IPS-11a (cell line): Measurements from ENCODE around the gene CDC42BPB.

Experiments used
- H3K4me3 ChIP-seq: one replicate; pipeline ENCODE4 v1.5.1; 2013; ENCODE audit warnings: low read depth, low read length, control low read depth

The CDC42BPB gene

DNA sequence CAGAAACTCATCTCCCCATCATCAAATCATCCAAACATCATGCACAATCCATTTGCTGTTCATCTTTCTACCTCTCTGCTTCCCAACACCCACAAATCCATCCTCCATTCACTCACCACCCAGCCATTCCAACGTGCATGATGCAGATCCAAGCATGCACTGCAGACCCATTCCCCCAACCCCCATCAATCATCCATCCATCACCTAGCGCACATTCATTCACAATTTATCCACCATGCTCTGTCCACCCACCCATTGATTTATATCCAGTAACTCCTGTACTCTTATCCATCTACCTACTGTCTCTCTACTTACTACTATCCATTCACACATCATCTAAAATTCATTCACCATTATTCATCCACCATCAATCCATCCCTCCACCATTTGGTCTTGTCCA is 138.9 kb downstream of the CDC42BPB start:
- no peak overlapping the region for H3K4me3 ChIP-seq

DNA sequence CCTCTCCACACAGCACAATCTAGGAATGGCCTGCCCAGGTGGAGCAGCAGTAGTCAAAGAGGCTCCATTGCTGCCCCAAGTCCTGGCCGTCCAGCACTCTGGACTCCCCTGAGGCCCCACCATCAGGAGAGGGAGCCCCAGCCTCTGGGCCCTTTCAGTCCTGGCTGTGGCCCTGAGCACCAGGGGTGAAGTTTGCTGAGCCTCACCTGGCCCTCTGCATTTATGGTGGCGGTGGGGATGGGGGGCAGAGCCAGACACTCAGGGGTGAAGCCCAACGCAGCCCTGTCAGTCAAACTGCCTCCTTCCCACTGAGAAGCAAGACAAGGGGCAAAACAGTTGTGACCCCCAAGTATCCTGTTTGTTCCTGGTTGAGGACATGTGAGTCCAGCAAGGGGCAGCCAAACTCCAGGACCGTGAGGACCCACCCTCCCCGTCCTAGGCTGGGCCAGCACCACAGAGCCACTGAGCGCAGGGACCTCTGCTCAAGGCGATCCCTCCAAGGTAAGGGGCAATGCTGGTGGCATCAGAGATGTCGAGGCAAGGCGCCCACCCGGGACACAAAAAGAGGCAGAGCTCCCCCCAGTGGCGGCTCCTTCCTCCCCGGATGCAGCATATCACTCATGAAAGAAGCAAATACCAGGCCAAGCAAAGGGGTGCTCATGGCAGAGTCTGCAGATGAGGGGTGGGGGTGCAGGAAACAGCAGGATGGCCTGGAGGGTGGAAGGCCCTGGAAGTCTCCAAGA is 139.7 kb downstream of the CDC42BPB start:
- no peak overlapping the region for H3K4me3 ChIP-seq

DNA sequence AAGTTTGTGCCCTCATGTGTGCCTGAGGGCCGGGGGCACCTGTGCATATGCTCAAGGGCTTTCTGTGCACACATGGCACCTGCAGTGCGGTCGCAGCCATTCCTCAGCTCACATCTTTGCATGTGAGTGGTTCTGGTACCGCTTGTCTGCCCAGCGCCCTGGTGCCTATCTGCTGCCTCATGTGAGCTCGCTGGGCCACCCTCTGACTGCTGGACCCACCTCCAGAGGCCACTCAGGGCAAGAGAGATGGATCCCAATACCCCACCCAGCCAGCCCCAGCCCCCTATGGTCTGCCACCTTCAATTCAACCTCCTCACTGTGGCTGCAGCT is 140.3 kb downstream of the CDC42BPB start:
- no peak overlapping the region for H3K4me3 ChIP-seq

DNA sequence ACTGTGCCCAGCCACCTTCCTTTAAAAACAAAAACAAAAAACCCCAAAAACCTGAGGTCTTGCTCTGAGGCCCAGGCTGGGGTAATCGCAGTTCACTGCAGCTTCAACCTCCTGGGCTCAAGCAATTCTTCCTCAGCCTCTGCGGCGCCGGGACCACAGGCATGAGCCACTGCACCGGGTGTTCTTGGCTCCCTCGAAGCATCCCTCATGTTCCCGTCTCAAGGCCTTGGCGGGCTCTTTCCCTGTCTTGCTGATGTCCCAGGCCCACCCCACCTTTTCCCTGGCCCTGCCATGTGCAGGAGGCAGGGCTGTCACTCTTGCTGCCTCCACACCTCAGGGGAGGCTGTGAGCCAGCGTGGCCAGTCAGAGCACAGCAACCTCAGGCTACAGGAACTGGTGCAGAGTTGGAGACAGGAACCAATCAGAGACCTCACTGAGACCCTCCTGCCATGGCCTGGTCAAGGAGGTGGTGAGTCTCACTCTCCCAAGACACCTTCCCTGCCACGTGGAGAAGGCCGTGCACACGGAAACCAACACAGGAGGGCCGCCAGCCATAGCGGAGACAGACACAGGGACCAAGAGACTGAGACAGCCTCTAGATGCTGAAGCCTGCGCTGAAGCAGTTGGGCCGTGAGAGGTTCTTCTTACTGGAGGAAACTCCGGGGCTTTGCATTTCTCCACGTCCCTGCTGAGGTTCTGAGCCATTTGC is 140.8 kb downstream of the CDC42BPB start:
- H3K4me3 ChIP-seq, result no peak overlapping the region

DNA sequence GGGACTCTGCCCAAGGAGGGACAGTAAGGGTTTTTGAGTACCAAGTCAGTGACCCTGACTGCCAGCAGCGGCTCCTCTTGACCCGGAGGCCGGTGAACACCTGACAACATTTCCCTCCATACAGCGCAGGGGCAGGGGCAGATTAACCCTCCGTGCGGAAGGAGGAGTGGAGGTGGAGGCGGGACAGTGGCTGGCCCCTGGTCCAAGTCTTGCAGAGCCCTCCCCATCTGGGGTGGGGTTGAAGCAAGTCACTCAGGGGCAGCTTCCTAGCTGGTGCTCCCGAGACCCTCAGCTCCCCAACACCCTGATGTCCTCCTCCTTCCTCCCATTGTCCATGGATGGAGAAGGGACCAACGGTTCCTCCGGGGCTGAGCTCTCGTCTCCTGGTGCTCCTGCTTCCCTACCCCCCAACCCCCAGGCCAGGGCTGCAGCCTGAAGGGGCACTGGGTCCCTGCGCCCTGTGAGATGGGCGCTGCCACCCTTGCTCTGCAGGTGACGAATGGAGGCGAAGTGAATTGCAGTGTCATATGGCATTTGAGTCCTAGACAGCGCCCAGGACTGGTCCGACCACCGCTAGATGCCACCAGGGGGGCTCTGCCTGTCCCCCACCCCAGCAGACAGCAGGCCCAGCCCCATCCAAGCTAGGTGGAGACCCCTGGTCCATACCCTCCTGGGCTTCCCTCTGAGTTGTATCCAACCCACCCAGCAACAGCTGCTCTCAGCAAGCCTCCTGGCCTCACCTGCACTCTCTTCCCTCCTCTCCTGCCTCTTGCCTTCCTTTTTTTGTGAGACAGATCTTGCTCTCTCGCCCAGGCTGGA is 141.8 kb downstream of the CDC42BPB start:
- H3K4me3 ChIP-seq, result no peak overlapping the region

DNA sequence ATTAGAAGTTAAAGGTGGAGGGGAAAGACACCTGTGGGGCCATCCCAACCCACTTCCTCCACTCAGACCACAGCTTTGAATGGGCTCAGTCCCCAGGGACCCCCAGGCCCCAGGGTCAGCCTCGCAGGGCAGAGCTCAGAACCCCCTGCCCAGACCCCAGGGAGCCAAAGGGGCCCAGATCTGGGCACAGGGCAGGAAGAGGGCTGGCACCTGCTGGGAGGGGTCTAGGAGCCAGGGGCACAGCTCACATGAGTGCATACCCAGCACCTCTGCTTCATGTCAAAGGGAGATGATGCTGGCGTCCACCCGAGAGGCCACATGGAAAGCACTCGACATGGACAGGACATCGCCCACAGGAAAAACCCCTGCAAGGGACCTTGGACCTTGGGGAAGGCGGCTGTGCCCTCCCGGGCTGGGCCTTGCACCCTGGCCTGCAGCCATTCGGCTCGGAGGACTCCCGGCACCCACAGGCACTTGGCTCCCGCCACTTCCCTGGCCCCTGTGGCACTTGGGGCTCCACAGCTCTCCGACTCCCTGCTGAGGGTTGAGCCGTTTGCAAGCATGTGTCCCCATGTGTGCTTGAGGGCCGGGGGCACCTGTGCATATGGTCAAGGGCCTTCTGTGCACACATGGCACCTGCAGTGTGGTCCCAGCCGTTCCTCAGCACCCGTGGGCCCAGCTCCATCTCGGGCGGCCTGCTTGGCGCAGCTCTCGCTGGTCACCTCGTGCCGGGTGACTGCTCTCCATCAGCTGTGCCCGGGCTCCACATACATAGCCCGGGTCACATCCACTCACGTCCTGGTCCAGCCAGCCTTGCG is 142.7 kb downstream of the CDC42BPB start:
- no peak overlapping the region for H3K4me3 ChIP-seq

DNA sequence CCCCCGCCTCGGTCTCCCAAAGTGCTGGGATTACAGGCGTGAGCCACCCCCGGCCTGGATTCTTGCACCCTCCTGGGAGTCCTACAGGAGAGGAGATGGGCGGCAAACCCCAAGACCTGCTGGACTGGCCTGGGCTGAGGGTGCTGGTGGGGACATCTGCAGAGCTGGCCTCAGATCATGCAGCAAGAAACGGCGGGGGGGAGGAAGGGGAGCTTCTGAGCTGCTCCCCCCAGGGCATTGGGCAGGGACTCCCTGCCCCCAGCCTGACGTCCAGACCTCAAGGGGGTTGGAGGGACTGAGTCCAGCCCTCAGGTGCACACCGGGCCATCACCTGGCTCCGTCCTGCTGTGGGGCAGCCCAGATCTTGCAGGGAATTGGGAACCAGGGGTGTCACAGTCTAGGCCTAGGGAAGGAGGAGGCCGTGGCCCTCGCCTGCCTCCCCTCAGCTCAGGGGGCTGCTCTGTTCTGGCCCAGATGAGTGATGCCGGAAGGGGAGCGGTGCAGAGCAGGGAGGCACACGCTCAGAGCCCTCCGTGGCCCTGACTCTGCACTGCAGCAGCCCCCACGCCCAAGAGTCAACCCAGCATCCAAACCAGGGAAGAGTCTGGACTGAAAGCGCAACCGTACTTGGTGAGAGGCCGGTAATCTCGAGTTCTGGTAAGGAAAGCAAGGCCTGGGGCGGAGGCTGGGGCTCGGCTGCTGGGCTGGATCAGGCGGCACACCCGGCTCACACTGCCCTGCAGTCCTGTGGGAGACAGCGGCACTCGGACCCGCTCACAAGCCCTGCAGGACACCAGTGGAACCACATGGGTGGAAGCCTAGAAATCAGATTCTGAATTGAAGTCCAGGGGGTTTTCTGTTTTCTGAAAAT is 143.8 kb downstream of the CDC42BPB start:
- no peak overlapping the region for H3K4me3 ChIP-seq

DNA sequence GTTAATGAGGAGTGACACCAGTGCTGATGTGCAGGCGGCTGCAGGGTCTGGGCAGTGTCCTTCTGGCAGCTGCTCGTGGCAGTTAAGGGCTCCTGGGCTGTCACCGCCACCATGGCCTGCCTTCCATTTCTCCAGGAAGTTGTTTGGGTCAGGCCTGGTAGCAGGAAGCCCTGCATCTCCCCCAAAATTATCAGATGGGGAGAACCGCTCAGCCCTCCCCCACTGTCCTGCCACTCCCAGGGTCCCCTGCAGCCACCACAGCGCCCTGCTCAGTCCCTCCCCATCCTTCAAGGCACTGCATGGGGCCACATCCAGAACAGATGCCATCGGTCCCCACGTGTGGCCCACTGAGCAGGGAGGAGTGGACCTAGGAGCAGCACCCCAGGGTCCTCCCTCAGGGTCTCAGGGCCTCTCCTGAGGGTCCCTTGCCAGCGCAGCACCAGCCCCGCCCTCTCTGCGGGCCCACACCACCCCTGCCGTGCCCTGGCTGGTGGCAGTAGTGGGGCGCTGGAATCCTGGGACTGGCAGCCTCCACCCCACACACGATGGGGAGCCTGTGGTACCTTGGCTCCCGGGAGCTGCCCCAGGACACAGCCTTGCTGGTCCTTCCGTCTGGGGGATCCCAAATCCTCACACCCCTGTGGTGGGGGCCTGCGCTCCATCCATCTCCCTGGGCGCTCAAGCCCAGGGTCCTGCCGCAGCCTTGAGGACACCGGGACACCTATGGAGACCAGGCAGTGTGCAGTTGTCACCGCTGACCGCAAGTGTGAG is 145.2 kb downstream of the CDC42BPB start:
- H3K4me3 ChIP-seq, result no peak overlapping the region

DNA sequence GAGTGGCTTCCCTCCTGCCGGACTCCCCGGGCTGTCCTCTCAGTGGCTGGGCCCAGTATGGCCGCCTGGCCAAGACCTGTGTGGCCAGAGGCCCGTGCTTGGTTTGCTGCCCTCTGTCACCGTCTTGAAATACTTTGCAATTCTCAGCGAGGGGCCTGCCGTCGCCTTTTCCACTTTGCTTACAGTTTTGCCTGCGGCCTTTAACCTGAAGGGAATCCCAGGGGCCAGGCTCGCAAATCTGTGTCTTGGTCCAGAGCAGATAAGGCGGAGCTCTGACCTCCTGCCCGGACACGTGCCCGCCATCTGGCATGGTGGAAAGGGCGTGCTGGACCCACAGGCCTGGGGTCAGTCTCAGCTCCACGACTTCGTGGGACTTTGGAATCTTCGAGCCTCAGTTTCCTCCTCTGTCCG is 145.8 kb downstream of the CDC42BPB start:
- H3K4me3 ChIP-seq, result no peak overlapping the region

DNA sequence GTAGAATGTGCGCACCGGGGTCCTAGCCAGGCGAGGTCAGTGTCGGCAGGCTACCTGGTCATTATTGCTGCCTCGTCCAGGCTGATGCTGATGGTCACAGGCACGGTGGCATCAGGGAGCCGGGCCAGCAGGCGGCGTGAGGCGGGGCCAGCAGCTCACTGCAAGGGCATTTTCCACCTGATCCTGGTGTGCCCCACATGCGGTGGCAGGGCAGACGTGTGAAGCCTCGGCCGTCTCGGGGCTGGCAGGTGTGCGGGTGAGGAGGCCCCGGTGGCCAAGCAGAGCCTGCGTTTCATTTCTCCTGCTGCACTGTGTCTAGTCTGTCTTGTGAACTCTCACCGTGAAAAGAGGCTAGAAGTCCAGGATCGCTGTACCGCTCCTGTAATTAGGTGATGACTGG is 146.9 kb downstream of the CDC42BPB start:
- no peak overlapping the region for H3K4me3 ChIP-seq

DNA sequence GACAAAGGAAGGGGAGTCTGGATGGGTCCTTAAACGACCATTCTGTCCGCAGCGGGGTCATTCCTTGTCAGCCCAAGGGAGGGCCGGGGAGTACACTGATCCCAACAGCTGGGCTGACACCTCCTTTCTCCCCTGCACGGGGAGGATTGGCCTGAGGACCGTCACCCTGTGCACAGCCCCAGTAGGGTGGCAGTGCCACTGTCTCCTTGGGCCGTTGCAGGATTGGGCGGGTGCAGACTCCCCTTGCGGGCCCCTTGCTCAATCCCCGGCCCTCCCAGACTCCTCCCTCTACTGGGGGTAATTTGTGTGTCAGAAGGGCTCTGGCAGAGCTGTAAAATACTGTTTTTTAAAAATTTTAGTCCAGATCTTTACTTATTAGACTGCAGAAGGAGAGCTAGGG is 147.4 kb downstream of the CDC42BPB start:
- H3K4me3 ChIP-seq, result no peak overlapping the region

DNA sequence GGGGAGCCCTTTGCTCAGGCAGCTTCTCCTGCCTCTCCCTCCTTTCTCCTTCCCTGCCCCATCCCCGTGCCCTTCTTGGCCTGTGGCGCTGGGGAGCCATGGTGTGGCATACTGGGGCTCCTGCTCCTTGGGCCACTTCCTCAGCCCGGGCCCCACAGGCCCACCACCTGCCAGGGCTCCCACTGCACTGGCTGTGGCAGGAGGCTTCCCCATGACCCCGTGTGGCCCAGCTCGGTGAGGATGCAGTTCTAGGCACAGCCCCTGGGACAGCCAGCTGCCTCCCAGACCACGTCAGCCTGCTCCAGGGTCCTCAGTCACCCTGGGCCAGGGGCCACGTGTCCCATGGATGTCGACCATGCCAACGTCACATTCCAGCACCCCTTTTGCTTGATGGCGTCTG is 147.9 kb downstream of the CDC42BPB start:
- no peak overlapping the region for H3K4me3 ChIP-seq

DNA sequence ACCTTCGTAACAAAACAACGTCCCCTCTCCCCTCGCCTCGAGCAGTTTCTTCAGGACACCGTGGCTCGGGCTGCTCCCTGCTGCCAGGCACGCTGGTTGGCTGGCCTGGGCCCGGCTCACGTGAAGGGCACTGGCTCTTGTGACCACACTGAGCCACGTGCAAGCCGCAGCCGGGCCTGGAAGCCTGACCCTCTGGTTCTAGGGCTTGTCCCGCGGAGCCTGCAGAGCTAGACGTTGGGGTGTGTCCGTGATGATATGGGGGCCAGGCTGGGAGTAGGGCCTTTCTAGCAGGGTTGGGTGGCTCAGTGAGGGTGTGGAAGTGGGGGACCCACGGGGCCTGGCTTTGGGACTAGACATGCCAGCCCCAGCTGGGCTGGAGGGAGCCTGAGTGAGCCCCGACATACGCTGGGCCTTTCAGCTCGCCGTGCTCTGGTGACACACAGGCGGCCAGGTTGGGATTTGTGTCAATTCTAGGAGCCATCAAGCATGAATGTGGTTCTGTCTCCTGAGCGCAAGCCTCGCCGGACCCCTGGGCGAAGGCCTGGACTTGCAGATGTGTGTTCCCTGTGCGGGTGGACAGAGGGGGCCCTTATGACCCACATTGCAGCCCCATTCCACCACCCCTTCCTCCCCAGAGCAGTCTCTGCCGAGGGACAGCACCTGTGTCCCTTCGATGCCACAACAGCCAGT is 148.4 kb downstream of the CDC42BPB start:
- H3K4me3 ChIP-seq, result no peak overlapping the region

DNA sequence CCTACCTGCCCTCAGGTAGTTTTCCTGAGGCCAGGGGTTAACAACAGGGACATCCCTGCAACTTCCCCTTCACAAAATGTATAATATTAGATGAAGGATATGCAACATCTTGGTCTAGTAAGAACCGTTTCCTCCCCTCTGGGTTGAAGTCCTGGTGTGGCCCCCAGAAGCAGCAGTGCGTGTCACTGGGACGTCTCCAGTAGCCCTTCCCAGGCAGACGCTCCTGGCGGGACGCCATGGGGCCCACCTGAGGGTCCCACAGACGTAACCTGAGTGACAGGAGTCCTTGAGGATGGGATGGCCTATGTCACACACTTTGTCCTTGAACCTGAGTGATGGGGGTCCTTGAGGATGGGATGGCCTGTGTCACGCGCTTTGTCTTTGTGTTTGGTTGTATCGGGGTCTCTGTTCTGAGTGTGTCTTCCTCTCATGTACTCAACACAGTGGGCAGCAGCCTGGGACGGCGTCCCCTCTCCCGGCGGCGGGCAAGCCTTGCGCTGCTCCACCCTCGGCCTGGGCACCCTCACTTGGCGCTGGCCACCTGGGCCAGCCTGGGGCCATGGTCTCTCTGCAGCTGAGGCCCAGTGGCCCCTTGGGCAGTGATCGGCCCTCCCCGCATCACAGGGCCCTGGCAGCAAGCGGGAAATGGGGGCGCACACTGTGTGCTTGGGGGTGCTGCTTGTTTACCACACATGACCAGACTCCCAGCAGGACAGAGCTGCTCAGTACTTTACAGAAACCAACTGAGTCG is 149.2 kb downstream of the CDC42BPB start:
- no peak overlapping the region for H3K4me3 ChIP-seq

DNA sequence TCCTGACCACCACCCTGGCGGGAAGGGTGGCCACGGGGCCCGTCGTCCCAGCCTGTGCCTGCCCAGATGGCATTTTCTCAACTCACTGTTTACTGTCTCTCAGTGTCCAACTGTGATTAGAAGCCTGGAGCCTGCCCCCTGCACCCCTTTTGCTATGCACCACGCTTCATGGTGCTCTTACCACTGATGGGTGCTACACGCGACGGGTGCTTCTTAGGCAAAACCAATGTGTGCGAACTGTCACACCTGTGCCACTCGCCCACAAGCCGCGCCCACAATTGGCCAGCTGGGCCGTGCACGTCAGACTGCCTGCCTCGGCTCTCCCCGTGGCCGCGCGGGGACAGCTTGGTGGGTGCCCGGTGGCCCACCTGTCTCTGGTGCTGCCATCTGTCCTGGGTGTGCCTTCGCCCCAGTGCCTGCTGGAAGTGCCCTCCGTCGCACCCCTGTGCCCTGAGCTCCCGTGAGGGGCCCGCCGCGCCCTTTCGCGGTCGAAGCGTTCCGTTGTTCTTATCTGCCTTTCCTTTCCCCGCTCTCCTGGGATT is 150.0 kb downstream of the CDC42BPB start:
- H3K4me3 ChIP-seq, result no peak overlapping the region

DNA sequence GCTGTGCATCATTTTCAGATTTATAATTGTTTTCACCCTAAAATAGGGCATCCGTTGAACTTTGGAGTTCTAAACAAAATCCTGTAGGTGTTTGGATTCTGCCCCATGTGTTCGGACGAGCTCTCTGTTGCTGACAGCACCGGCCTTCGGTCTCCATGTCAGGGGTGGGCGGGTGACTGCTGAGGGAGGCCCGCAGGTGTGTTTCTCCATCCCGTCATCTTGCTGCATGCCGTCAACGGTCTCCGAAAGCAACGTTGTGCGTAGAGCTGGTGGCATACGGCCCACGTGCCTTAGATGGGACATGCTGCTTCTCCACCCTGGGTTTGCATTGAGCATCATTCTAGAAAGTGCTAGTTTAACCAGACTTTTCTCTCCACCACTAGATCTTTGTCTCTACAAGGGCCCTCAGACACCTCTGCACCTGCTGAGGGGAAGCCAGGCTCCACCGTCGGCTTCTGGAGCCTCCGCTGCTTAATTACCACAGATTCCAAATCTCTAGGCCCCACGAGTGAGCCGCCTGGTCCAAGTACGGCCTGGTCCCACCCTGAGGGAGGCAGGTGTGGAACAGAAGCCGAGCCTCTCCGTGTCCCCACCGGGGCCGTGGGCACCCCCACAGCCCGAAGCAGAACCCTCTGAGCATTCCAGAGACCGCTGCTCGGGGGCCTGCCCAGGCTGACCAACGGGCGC is 150.6 kb downstream of the CDC42BPB start:
- H3K4me3 ChIP-seq, result no peak overlapping the region
